GM23338 (cell line): ENCODE measurements around the gene METRNL. TPM values are rescaled to one million over a fixed set of nuclear protein-coding genes. Genes with fewer than 3 reads are reported as not detected.

Source experiments
- ATAC-seq: fragments of 200-7000 bp; cut with Tn5 transposase; 3 replicates; pipeline ENCODE4 v1.9.1; 2020
- DNase-seq: peaks from one replicate; pipeline ENCODE4 v3.0.0-alpha.2; 2015; ENCODE audit warnings: low spot score
- H2AFZ ChIP-seq: fragments of 200-600 bp; sonication (generic); 2 replicates; pipeline ENCODE4 v1.8.0; 2016; ENCODE audit warnings: antibody characterized with exemption, mild to moderate bottlenecking, moderate library complexity
- H3F3A ChIP-seq: fragments of 200-600 bp; sonication (generic); replicated peaks from 2 replicates; pipeline ENCODE4 v1.8.0; 2017; ENCODE audit warnings: antibody characterized with exemption, mixed run types, low read depth
- H3K27ac ChIP-seq: fragments of 200-600 bp; sonication (generic); 2 replicates; pipeline ENCODE4 v1.6.1; 2016; ENCODE audit warnings: low read depth
- H3K27me3 ChIP-seq: fragments of 200-600 bp; sonication (generic); 2 replicates; pipeline ENCODE4 v1.8.0; 2016; ENCODE audit warnings: mild to moderate bottlenecking, mixed run types, moderate library complexity; ENCODE audit not compliant: insufficient read depth
- H3K36me3 ChIP-seq: fragments of 200-600 bp; sonication (generic); 2 replicates; pipeline ENCODE4 v1.8.0; 2016; ENCODE audit warnings: mild to moderate bottlenecking; ENCODE audit not compliant: insufficient read depth
- H3K4me1 ChIP-seq: fragments of 200-600 bp; sonication (generic); 2 replicates; pipeline ENCODE4 v1.8.0; 2016; ENCODE audit warnings: mild to moderate bottlenecking, moderate library complexity; ENCODE audit not compliant: insufficient read depth
- H3K4me2 ChIP-seq: fragments of 200-600 bp; sonication (generic); 2 replicates; pipeline ENCODE4 v1.7.1; 2017; ENCODE audit warnings: mixed run types
- H3K4me3 ChIP-seq: fragments of 200-600 bp; sonication (generic); 2 replicates; pipeline ENCODE4 v1.6.1; 2016; ENCODE audit warnings: mixed run types
- H3K79me2 ChIP-seq: fragments of 200-600 bp; sonication (generic); replicated peaks from 2 replicates; pipeline ENCODE4 v1.8.0; 2017; ENCODE audit warnings: mild to moderate bottlenecking; ENCODE audit not compliant: insufficient read depth
- H3K9me2 ChIP-seq: fragments of 200-600 bp; sonication (generic); 2 replicates; pipeline ENCODE4 v1.8.0; 2017; ENCODE audit not compliant: insufficient read depth
- H4K20me1 ChIP-seq: fragments of 200-600 bp; sonication (generic); replicated peaks from 2 replicates; pipeline ENCODE4 v1.8.0; 2017; ENCODE audit warnings: mild to moderate bottlenecking; ENCODE audit not compliant: insufficient read depth
- H3K27ac Mint-ChIP-seq: 2 replicates; pipeline ENCODE4 v1.8.0; 2020; ENCODE audit warnings: inconsistent platforms, mild to moderate bottlenecking, moderate library complexity, mixed read lengths
- H3K27me3 Mint-ChIP-seq: 3 replicates; pipeline ENCODE4 v1.8.0; 2022; ENCODE audit warnings: low read depth, mild to moderate bottlenecking, moderate library complexity, mixed read lengths, inconsistent platforms; ENCODE audit not compliant: insufficient read depth, poor library complexity
- H3K36me3 Mint-ChIP-seq: 3 replicates; pipeline ENCODE4 v1.8.0; 2021; ENCODE audit warnings: low read depth, mild to moderate bottlenecking, inconsistent platforms, moderate library complexity, mixed read lengths
- H3K4me1 Mint-ChIP-seq: 3 replicates; pipeline ENCODE4 v1.8.0; 2020; ENCODE audit warnings: mild to moderate bottlenecking, inconsistent platforms, mixed read lengths
- H3K4me3 Mint-ChIP-seq: 3 replicates; pipeline ENCODE4 v1.8.0; 2021; ENCODE audit warnings: moderate library complexity, mild to moderate bottlenecking, inconsistent platforms, mixed read lengths
- H3K9me3 Mint-ChIP-seq: 3 replicates; pipeline ENCODE4 v1.8.0; 2020; ENCODE audit warnings: moderate library complexity, mild to moderate bottlenecking, inconsistent platforms, mixed read lengths
- CREB1 ChIP-seq: fragments of 250-450 bp; sonication (Bioruptor Pico); IDR thresholded peaks from 2 replicates; pipeline ENCODE4 v1.5.0; 2020; ENCODE audit warnings: low read depth, mild to moderate bottlenecking, moderate library complexity
- EZH2 ChIP-seq: fragments of 200-600 bp; sonication (generic); IDR thresholded peaks from one replicate; pipeline ENCODE4 v1.8.0; 2017; ENCODE audit warnings: antibody characterized with exemption, mild to moderate bottlenecking, low read depth; ENCODE audit not compliant: unreplicated experiment
- EZH2phosphoT487 ChIP-seq: fragments of 200-600 bp; sonication (generic); IDR thresholded peaks from one replicate; pipeline ENCODE4 v1.8.1; 2018; ENCODE audit warnings: antibody characterized with exemption; ENCODE audit not compliant: unreplicated experiment
- JUNB ChIP-seq: IDR thresholded peaks from one replicate; pipeline ENCODE4 v1.6.1; 2016; ENCODE audit warnings: antibody characterized with exemption; ENCODE audit not compliant: unreplicated experiment
- NANOG ChIP-seq: IDR thresholded peaks from 2 replicates; pipeline ENCODE4 v1.6.1; 2016; ENCODE audit warnings: antibody characterized with exemption, borderline replicate concordance
- POLR2AphosphoS5 ChIP-seq: IDR thresholded peaks from 2 replicates; pipeline ENCODE4 v1.6.1; 2016; ENCODE audit warnings: antibody characterized with exemption, low read depth
- STAT1 ChIP-seq: IDR thresholded peaks from one replicate; pipeline ENCODE4 v1.6.1; 2016; ENCODE audit warnings: antibody characterized with exemption; ENCODE audit not compliant: unreplicated experiment
- ZNF331 ChIP-seq: fragments of 250-450 bp; sonication (Bioruptor Pico); IDR thresholded peaks from 2 replicates; pipeline ENCODE4 v1.5.0; 2020; ENCODE audit warnings: low read depth, mild to moderate bottlenecking, moderate library complexity
- polyA plus RNA-seq: library from polyadenylated mRNA; unstranded; fragments of >200 nt; fragmentation: Nextera tagmentation; extraction: Ambion mirVana; gene quantifications from 2 replicates; pipeline ENCODE4 v1.2.1, GENCODE V29; 2016
- total RNA-seq: library from RNA; depleted of rRNA; stranded (reverse); fragments of >200 nt; shearing (Covaris generic); gene quantifications from 2 replicates; pipeline ENCODE4 v1.2.3, GENCODE V29; 2014
- TF ChIP-seq, protein P1 (sequence below): IDR thresholded peaks from 2 replicates; pipeline ENCODE4 v1.6.1; 2016; ENCODE audit warnings: antibody characterized with exemption
- TF ChIP-seq, protein P2 (sequence below): IDR thresholded peaks from one replicate; pipeline ENCODE4 v1.6.1; 2018; ENCODE audit warnings: antibody characterized with exemption; ENCODE audit not compliant: unreplicated experiment
- TF ChIP-seq, protein P3 (sequence below): fragments of 250-450 bp; sonication (Bioruptor Pico); IDR thresholded peaks from 2 replicates; pipeline ENCODE4 v1.5.0; 2020; ENCODE audit warnings: mild to moderate bottlenecking, moderate library complexity

The METRNL gene
- total and polyA plus RNA-seq, 2 experiments from 2014 or later, result 12.2 to 20.2 TPM

DNA sequence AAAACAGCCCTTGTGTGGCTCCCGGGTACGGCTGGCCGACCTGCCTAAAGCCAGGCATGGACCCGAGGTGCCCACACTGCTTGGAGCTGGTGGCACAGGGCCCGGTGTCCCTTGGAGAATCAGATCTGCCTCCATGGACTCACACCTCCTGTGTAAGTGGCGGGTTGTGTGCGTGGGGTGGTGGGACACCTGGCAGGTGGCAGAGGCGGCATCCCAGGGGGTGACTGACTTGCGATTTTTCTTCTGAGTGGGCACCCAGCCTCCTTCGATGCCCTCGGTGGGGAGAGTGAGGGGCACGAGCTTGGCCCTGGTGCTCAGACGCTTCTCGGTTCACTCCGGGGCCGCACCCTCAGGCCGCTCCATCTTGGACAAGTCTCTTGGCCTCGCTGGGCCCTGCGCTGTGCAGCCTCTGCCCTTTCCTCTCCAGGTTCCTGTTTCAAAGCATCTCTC lies 35.8 kb downstream of the METRNL start (continued):
- TF ChIP-seq, protein P1, sequence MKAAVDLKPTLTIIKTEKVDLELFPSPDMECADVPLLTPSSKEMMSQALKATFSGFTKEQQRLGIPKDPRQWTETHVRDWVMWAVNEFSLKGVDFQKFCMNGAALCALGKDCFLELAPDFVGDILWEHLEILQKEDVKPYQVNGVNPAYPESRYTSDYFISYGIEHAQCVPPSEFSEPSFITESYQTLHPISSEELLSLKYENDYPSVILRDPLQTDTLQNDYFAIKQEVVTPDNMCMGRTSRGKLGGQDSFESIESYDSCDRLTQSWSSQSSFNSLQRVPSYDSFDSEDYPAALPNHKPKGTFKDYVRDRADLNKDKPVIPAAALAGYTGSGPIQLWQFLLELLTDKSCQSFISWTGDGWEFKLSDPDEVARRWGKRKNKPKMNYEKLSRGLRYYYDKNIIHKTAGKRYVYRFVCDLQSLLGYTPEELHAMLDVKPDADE, result no peak
- TF ChIP-seq EZH2phosphoT487 (no peak), STAT1 (no peak), POLR2AphosphoS5 (no peak)
- TF ChIP-seq, protein P2, sequence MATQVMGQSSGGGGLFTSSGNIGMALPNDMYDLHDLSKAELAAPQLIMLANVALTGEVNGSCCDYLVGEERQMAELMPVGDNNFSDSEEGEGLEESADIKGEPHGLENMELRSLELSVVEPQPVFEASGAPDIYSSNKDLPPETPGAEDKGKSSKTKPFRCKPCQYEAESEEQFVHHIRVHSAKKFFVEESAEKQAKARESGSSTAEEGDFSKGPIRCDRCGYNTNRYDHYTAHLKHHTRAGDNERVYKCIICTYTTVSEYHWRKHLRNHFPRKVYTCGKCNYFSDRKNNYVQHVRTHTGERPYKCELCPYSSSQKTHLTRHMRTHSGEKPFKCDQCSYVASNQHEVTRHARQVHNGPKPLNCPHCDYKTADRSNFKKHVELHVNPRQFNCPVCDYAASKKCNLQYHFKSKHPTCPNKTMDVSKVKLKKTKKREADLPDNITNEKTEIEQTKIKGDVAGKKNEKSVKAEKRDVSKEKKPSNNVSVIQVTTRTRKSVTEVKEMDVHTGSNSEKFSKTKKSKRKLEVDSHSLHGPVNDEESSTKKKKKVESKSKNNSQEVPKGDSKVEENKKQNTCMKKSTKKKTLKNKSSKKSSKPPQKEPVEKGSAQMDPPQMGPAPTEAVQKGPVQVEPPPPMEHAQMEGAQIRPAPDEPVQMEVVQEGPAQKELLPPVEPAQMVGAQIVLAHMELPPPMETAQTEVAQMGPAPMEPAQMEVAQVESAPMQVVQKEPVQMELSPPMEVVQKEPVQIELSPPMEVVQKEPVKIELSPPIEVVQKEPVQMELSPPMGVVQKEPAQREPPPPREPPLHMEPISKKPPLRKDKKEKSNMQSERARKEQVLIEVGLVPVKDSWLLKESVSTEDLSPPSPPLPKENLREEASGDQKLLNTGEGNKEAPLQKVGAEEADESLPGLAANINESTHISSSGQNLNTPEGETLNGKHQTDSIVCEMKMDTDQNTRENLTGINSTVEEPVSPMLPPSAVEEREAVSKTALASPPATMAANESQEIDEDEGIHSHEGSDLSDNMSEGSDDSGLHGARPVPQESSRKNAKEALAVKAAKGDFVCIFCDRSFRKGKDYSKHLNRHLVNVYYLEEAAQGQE, result no peak

DNA sequence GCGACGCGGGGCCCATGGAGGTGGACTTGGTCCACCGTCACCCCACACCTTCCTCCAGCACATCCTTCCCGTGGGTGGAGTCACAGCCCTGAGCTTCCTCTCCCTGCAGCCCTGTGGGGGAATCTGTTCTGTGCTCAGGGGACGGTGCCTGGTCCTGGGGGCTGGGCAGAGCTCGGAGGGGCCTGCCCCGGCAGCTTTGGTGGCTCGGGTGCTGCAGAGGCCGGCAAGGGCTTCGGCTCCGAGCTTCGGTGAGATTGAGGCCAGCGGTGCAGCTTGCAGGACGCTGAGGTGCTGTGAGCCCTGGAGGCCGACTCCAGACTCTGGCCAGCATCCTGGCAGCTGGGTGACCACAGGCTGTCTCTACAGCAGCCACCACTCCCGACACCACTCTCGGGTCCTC lies 36.4 kb downstream of the METRNL start:
- no peaks in the 10 kb centered on the region; the same call in 1 of the 2 replicates for H3K4me1 ChIP-seq
- H4K20me1 ChIP-seq, result no peaks in the 10 kb centered on the region
- no peak overlapping the region for H3K27ac Mint-ChIP-seq
- TF ChIP-seq CREB1 (CRISPR knock-in tag) (no peak), ZNF331 (CRISPR knock-in tag) (no peak), EZH2phosphoT487 (no peak), EZH2 (no peak), JUNB (no peak), NANOG (no peak), STAT1 (no peak)
- TF ChIP-seq, protein P1, result no peak
- TF ChIP-seq, protein P3, sequence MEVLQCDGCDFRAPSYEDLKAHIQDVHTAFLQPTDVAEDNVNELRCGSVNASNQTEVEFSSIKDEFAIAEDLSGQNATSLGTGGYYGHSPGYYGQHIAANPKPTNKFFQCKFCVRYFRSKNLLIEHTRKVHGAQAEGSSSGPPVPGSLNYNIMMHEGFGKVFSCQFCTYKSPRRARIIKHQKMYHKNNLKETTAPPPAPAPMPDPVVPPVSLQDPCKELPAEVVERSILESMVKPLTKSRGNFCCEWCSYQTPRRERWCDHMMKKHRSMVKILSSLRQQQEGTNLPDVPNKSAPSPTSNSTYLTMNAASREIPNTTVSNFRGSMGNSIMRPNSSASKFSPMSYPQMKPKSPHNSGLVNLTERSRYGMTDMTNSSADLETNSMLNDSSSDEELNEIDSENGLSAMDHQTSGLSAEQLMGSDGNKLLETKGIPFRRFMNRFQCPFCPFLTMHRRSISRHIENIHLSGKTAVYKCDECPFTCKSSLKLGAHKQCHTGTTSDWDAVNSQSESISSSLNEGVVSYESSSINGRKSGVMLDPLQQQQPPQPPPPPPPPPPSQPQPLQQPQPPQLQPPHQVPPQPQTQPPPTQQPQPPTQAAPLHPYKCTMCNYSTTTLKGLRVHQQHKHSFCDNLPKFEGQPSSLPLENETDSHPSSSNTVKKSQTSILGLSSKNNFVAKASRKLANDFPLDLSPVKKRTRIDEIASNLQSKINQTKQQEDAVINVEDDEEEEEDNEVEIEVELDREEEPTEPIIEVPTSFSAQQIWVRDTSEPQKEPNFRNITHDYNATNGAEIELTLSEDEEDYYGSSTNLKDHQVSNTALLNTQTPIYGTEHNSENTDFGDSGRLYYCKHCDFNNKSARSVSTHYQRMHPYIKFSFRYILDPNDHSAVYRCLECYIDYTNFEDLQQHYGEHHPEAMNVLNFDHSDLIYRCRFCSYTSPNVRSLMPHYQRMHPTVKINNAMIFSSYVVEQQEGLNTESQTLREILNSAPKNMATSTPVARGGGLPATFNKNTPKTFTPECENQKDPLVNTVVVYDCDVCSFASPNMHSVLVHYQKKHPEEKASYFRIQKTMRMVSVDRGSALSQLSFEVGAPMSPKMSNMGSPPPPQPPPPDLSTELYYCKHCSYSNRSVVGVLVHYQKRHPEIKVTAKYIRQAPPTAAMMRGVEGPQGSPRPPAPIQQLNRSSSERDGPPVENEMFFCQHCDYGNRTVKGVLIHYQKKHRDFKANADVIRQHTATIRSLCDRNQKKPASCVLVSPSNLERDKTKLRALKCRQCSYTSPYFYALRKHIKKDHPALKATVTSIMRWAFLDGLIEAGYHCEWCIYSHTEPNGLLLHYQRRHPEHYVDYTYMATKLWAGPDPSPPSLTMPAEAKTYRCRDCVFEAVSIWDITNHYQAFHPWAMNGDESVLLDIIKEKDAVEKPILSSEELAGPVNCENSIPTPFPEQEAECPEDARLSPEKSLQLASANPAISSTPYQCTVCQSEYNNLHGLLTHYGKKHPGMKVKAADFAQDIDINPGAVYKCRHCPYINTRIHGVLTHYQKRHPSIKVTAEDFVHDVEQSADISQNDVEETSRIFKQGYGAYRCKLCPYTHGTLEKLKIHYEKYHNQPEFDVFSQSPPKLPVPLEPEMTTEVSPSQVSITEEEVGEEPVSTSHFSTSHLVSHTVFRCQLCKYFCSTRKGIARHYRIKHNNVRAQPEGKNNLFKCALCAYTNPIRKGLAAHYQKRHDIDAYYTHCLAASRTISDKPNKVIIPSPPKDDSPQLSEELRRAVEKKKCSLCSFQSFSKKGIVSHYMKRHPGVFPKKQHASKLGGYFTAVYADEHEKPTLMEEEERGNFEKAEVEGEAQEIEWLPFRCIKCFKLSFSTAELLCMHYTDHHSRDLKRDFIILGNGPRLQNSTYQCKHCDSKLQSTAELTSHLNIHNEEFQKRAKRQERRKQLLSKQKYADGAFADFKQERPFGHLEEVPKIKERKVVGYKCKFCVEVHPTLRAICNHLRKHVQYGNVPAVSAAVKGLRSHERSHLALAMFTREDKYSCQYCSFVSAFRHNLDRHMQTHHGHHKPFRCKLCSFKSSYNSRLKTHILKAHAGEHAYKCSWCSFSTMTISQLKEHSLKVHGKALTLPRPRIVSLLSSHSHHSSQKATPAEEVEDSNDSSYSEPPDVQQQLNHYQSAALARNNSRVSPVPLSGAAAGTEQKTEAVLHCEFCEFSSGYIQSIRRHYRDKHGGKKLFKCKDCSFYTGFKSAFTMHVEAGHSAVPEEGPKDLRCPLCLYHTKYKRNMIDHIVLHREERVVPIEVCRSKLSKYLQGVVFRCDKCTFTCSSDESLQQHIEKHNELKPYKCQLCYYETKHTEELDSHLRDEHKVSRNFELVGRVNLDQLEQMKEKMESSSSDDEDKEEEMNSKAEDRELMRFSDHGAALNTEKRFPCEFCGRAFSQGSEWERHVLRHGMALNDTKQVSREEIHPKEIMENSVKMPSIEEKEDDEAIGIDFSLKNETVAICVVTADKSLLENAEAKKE (CRISPR knock-in tag), result no peak

More for the DNA sequence above, 36.4 kb downstream of the METRNL start:
- H3K9me3 Mint-ChIP-seq, result peaks cover 2% of the 10 kb centered on the region; the same call in 2 of the 3 replicates
- no peak overlapping the region for H3K4me3 Mint-ChIP-seq
- Histone ChIP-seq H2AFZ (no peak overlapping the region), H3K4me3 (no peak overlapping the region), H3K4me2 (no peak overlapping the region), H3K36me3 (no peaks in the 10 kb centered on the region), H3K27ac (no peak overlapping the region), H3K27me3 (no peaks in the 10 kb centered on the region), H3K9me2 (no peaks in the 10 kb centered on the region), H3F3A (no peaks in the 10 kb centered on the region; the same call in 1 of the 2 replicates), H3K79me2 (no peaks in the 10 kb centered on the region)
- DNase-seq, result no peak
- H3K36me3 Mint-ChIP-seq, result peaks cover 3% of the 10 kb centered on the region; the same call in 1 of the 3 replicates
- H3K4me1 Mint-ChIP-seq, result peaks cover 18% of the 10 kb centered on the region
- no peak for ATAC-seq
- H3K27me3 Mint-ChIP-seq, result peaks cover 23% of the 10 kb centered on the region
